ENCODE measurements around the gene ATP2B3. TPM values are rescaled to one million over a fixed set of nuclear protein-coding genes. Genes with fewer than 3 reads are reported as not detected.

Gene ATP2B3
- total RNA-seq, 2 donors from 2014 or later: 0.68 to 0.85 TPM

- no peak for ATAC-seq (ENCODE audit: insufficient number of reproducible peaks, low FRiP score, low read depth)
- Histone ChIP-seq H3K36me3 (no peaks in the 10 kb centered on the region), H3K27ac (no peak overlapping the region), H3K4me1 (ENCODE audit: control insufficient read depth in 1 of 2, low read depth in 2 of 2) (peaks cover 0 to 34% of the 10 kb centered on the region in 2 donors), H3K9me3 (no peaks in the 10 kb centered on the region), H3K4me3 (no peak overlapping the region), H3K27me3 (replicated peaks; ENCODE audit: insufficient read depth) (no peaks in the 10 kb centered on the region)
- no peak for DNase-seq (ENCODE audit: low spot score)
- TF ChIP-seq, protein P1, sequence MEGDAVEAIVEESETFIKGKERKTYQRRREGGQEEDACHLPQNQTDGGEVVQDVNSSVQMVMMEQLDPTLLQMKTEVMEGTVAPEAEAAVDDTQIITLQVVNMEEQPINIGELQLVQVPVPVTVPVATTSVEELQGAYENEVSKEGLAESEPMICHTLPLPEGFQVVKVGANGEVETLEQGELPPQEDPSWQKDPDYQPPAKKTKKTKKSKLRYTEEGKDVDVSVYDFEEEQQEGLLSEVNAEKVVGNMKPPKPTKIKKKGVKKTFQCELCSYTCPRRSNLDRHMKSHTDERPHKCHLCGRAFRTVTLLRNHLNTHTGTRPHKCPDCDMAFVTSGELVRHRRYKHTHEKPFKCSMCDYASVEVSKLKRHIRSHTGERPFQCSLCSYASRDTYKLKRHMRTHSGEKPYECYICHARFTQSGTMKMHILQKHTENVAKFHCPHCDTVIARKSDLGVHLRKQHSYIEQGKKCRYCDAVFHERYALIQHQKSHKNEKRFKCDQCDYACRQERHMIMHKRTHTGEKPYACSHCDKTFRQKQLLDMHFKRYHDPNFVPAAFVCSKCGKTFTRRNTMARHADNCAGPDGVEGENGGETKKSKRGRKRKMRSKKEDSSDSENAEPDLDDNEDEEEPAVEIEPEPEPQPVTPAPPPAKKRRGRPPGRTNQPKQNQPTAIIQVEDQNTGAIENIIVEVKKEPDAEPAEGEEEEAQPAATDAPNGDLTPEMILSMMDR (IDR thresholded peaks at IDR 0.05): no peak
Measured at GRCh38 chrX:153513265-153513664, 4.2 kb upstream of the ATP2B3 start.

DNA sequence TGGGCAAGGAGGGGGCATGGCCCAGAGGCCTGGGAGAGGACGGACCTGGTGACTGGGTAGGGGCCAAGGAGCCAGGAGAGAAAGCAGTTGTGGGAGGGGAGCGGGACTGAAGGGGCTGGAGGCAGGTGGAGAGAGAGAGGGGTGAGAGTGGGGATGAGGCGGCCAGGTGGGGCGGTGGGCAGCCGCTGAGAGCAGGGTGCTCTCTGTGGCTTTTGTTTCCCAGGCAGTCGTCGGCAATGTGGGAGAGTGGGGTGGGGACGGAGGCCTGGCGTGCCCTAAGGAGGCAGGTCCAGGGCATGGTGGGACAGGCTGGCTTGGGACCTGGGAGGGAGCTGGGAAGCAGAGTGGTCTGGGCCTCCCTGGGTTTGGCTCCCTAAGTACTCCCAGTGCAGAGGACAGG lies 3.2 kb upstream of the ATP2B3 start:
- TF ChIP-seq, protein P1 (IDR thresholded peaks at IDR 0.05): no peak
- ATAC-seq (ENCODE audit: insufficient number of reproducible peaks, low FRiP score, low read depth): no peak

DNA sequence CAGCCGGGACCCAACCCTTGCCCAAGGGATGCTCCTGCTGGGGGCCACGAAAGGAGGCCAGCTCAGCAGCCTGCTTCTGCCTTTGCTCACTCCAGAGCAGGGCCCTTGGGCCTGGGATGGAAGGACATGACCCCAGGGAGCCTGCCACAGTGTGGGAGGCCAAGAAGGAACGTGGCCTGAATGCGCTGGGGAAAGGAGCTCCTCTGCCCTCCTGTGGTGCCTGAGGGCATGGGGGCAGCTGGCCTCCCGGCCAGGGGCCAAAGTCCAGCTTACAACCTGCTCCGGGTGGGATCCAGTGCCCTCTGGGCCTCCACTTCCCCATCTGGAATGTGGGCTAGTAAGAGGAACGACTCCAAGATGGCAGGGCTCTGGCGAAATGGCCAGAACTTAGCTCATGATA lies 2.0 kb upstream of the ATP2B3 start:
- no peak overlapping the region for H3K27ac ChIP-seq
- ATAC-seq (ENCODE audit: insufficient number of reproducible peaks, low FRiP score, low read depth): no peak
- no peak overlapping the region for H3K4me3 ChIP-seq
- H3K9me3 ChIP-seq: no peaks in the 10 kb centered on the region
- DNase-seq (ENCODE audit: low spot score): no peak
- TF ChIP-seq, protein P1 (IDR thresholded peaks at IDR 0.05): no peak
- no peaks in the 10 kb centered on the region for H3K36me3 ChIP-seq
- H3K27me3 ChIP-seq (replicated peaks; ENCODE audit: insufficient read depth): no peaks in the 10 kb centered on the region
- H3K4me1 ChIP-seq (ENCODE audit: control insufficient read depth in 1 of 2, low read depth in 2 of 2): peaks cover 0 to 18% of the 10 kb centered on the region in 2 donors

More for the DNA sequence above, 3.2 kb upstream of the ATP2B3 start:
- DNase-seq (ENCODE audit: low spot score): no peak
- no peaks in the 10 kb centered on the region for H3K9me3 ChIP-seq
- H3K27me3 ChIP-seq (replicated peaks; ENCODE audit: insufficient read depth): no peaks in the 10 kb centered on the region
- H3K36me3 ChIP-seq: no peaks in the 10 kb centered on the region
- H3K4me1 ChIP-seq (ENCODE audit: control insufficient read depth in 1 of 2, low read depth in 2 of 2): peaks cover 0 to 30% of the 10 kb centered on the region in 2 donors
- no peak overlapping the region for H3K27ac ChIP-seq
- H3K4me3 ChIP-seq: no peak overlapping the region

- H3K4me3 ChIP-seq: no peak overlapping the region
- H3K27me3 ChIP-seq (replicated peaks; ENCODE audit: insufficient read depth): no peaks in the 10 kb centered on the region
- DNase-seq (ENCODE audit: low spot score): no peak
Measured at GRCh38 chrX:153516073-153516472, 1.4 kb upstream of the ATP2B3 start.

GRCh38 chrX:153517946-153518834 lies 748 bp downstream of the ATP2B3 start:
- H3K4me3 ChIP-seq: no peak overlapping the region
- H3K36me3 ChIP-seq: no peaks in the 10 kb centered on the region
- no peaks in the 10 kb centered on the region for H3K9me3 ChIP-seq
- no peak for DNase-seq (ENCODE audit: low spot score)
- H3K27me3 ChIP-seq (replicated peaks; ENCODE audit: insufficient read depth): no peaks in the 10 kb centered on the region
- H3K27ac ChIP-seq: no peak overlapping the region
- TF ChIP-seq, protein P1 (IDR thresholded peaks at IDR 0.05): no peak
- ATAC-seq (ENCODE audit: insufficient number of reproducible peaks, low FRiP score, low read depth): no peak
- no peaks in the 10 kb centered on the region for H3K4me1 ChIP-seq (ENCODE audit: control insufficient read depth in 1 of 2, low read depth in 2 of 2)

More at GRCh38 chrX:153516073-153516472, 1.4 kb upstream of the ATP2B3 start:
- Histone ChIP-seq H3K27ac (no peak overlapping the region), H3K9me3 (no peaks in the 10 kb centered on the region), H3K36me3 (no peaks in the 10 kb centered on the region), H3K4me1 (ENCODE audit: control insufficient read depth in 1 of 2, low read depth in 2 of 2) (peaks cover 0 to 12% of the 10 kb centered on the region in 2 donors)
- no peak for ATAC-seq (ENCODE audit: insufficient number of reproducible peaks, low FRiP score, low read depth)
- TF ChIP-seq, protein P1 (IDR thresholded peaks at IDR 0.05): no peak

Measured in thoracic aorta (tissue), 2 donors.